ENCODE measurements around the gene PLCB2. TPM values are rescaled to one million over a fixed set of nuclear protein-coding genes. Genes with fewer than 3 reads are reported as not detected.

Gene PLCB2
- total and polyA plus RNA-seq, 7 donors = 0.73 to 4.6 (median 2.0) TPM

DNA sequence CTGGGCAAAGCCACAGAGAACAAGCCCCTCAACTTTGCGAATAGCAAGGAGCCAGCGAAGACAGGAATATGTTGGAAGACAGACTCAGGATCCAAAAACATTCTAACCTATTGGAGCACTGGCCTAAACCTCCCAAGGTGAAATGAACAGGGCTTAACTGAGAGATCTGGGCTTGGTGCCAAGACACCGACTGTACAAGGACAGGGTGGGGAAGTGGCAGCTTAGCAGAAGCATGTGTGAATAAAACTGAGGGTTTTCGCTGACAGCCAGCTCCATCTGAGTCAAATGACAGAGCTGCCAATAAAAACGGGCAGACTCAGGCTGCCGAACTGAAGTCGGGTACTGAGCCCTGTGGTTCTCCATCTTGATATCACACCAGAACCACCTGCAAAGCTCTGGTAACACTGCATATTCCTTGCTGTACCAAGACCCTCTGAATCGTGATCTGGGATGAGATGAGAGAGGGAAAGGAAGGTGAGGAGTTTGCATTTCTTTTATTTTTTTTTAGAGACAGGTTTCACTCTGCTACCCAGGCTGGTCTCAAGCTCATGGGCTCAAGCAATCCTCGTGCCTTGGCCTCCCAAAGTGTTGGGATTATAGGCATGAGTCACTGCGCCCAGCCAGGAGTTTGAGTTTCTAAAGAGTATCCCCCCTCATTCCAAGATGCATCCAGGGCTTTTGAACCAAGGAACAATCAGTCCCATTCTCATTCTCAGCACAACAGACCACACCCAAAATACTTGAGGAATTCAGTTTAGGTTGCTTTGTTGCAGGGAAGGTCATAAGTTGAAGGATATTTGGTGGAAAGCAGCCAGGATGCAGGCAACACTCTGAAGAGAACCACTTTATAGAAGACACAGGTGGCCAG, 6.0 kb upstream of the PLCB2 start:
- H3K27ac ChIP-seq = no peak overlapping the region
- DNase-seq = no peak
- no peaks in the 10 kb centered on the region for H3K27me3 ChIP-seq (ENCODE audit: insufficient read depth in 3 of 3, low read length in 2 of 3)
- H3K36me3 ChIP-seq (ENCODE audit: insufficient read depth in 1 of 2, low read depth in 1 of 2) = no peaks in the 10 kb centered on the region
- H3K9me3 ChIP-seq = no peaks in the 10 kb centered on the region
- ATAC-seq = peak in 3 of 4 donors; percentile 33 to 78 (median 64)
- no peak for TF ChIP-seq CTCF (IDR thresholded peaks at IDR 0.05)
- intact Hi-C loops (cut with DNase I) = no loop called here
- no peaks in the 10 kb centered on the region for H3K4me1 ChIP-seq
- WGBS, 3 donors = 42 to 46% (median 44%) methylated on average over 10 of the region's 10 CpGs
- H3K4me3 ChIP-seq = no peak overlapping the region

- intact Hi-C loops (cut with DNase I) = no loop called here
- no peaks in the 10 kb centered on the region for H3K9me3 ChIP-seq
- TF ChIP-seq CTCF (IDR thresholded peaks at IDR 0.05) = no peak
Measured at GRCh38 chr15:40312370-40313158, 4.8 kb upstream of the PLCB2 start.

GRCh38 chr15:40310993-40311392, 3.3 kb upstream of the PLCB2 start:
- WGBS, 3 donors = 56 to 68% (median 66%) methylated on average over 3 of the region's 3 CpGs

More at GRCh38 chr15:40312370-40313158, 4.8 kb upstream of the PLCB2 start:
- H3K4me1 ChIP-seq = no peaks in the 10 kb centered on the region
- H3K36me3 ChIP-seq (ENCODE audit: insufficient read depth in 1 of 2, low read depth in 1 of 2) = no peaks in the 10 kb centered on the region
- H3K27me3 ChIP-seq (ENCODE audit: insufficient read depth in 3 of 3, low read length in 2 of 3) = no peaks in the 10 kb centered on the region
- H3K4me3 ChIP-seq = no peak overlapping the region
- DNase-seq = no peak
- ATAC-seq = no peak
- H3K27ac ChIP-seq = no peak overlapping the region
- 73 to 84% (median 79%) methylated on average over 10 of the region's 10 CpGs for WGBS, 3 donors

More at GRCh38 chr15:40310993-40311392, 3.3 kb upstream of the PLCB2 start:
- Histone ChIP-seq H3K36me3 (ENCODE audit: insufficient read depth in 1 of 2, low read depth in 1 of 2) (no peaks in the 10 kb centered on the region), H3K9me3 (no peaks in the 10 kb centered on the region), H3K4me1 (no peaks in the 10 kb centered on the region), H3K4me3 (no peak overlapping the region), H3K27me3 (ENCODE audit: insufficient read depth in 3 of 3, low read length in 2 of 3) (no peaks in the 10 kb centered on the region), H3K27ac (no peak overlapping the region)
- no peak for TF ChIP-seq CTCF (IDR thresholded peaks at IDR 0.05)
- DNase-seq = no peak
- intact Hi-C loops (cut with DNase I) = loop anchor here in 1 of 2 donors (1.0 kb wide), 1 partner anchor 32 kb away; no protein-coding TSS in a partner anchor
- ATAC-seq = no peak
